ENCODE results near the gene CDH23. TPM values are rescaled to one million over a fixed set of nuclear protein-coding genes. Genes with fewer than 3 reads are reported as not detected.

The CDH23 gene
- total RNA-seq, 2 donors from 2014 or later = 28.5 to 58.7 TPM

DNA sequence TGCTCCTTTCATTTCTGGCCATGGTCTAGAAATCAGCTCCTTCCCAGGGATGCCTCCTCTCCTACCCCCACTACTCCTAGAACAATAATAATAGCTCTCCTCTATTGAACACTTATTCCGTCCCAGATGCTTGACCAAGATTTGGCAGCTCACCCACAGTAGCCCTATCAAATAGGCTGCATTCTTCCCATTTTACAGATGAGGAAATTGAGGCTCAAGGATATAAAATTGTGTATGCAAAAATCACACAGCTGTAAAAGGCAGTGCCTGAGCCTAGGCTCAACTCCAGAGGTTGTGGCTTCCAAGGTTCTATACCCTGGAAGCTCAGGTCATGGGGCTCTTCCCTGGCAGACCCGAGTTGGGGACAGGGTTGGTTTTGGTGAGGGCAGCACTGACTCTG lies 240.6 kb downstream of the CDH23 start:
- no peaks in the 10 kb centered on the region for H3K27me3 ChIP-seq
- no peak overlapping the region for H3K4me3 ChIP-seq
- DNase-seq (no peak), ATAC-seq (no peak)
- TF ChIP-seq POLR2A (IDR thresholded peaks at IDR 0.05) = no peak
- TF ChIP-seq, protein P1, sequence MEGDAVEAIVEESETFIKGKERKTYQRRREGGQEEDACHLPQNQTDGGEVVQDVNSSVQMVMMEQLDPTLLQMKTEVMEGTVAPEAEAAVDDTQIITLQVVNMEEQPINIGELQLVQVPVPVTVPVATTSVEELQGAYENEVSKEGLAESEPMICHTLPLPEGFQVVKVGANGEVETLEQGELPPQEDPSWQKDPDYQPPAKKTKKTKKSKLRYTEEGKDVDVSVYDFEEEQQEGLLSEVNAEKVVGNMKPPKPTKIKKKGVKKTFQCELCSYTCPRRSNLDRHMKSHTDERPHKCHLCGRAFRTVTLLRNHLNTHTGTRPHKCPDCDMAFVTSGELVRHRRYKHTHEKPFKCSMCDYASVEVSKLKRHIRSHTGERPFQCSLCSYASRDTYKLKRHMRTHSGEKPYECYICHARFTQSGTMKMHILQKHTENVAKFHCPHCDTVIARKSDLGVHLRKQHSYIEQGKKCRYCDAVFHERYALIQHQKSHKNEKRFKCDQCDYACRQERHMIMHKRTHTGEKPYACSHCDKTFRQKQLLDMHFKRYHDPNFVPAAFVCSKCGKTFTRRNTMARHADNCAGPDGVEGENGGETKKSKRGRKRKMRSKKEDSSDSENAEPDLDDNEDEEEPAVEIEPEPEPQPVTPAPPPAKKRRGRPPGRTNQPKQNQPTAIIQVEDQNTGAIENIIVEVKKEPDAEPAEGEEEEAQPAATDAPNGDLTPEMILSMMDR (IDR thresholded peaks at IDR 0.05) = no peak
- WGBS, 2 donors = 82 to 96% methylated on average over 2 of the region's 2 CpGs
- intact Hi-C loops (cut with DNase I) = no loop called here
- no peak overlapping the region for H3K27ac ChIP-seq
- H3K4me1 ChIP-seq = peaks cover 34% of the 10 kb centered on the region
- no peaks in the 10 kb centered on the region for H3K9me3 ChIP-seq
- no peaks in the 10 kb centered on the region for H3K36me3 ChIP-seq (replicated peaks in 1 of 2; ENCODE audit: insufficient read depth in 1 of 2, low read depth in 2 of 2)

- ATAC-seq (peak; percentile 14), DNase-seq (peak in 1 of 4 donors; percentile 66)
- Histone ChIP-seq H3K9me3 (no peaks in the 10 kb centered on the region), H3K4me3 (no peak overlapping the region), H3K27ac (peak overlapping the region in 1 of 4 donors; percentile 16), H3K27me3 (no peaks in the 10 kb centered on the region), H3K36me3 (replicated peaks in 1 of 2; ENCODE audit: insufficient read depth in 1 of 2, low read depth in 2 of 2) (no peaks in the 10 kb centered on the region), H3K4me1 (peaks cover 34% of the 10 kb centered on the region)
- intact Hi-C loops (cut with DNase I) = no loop called here
- TF ChIP-seq, protein P1 (IDR thresholded peaks at IDR 0.05) = no peak
- TF ChIP-seq POLR2A (IDR thresholded peaks at IDR 0.05) = no peak
- whole genome bisulfite sequencing, 2 donors = 56 to 79% methylated on average over 8 to 14 of the region's 14 CpGs
Observed at GRCh38 chr10:71638064-71638821, 241.5 kb downstream of the CDH23 start.

DNA sequence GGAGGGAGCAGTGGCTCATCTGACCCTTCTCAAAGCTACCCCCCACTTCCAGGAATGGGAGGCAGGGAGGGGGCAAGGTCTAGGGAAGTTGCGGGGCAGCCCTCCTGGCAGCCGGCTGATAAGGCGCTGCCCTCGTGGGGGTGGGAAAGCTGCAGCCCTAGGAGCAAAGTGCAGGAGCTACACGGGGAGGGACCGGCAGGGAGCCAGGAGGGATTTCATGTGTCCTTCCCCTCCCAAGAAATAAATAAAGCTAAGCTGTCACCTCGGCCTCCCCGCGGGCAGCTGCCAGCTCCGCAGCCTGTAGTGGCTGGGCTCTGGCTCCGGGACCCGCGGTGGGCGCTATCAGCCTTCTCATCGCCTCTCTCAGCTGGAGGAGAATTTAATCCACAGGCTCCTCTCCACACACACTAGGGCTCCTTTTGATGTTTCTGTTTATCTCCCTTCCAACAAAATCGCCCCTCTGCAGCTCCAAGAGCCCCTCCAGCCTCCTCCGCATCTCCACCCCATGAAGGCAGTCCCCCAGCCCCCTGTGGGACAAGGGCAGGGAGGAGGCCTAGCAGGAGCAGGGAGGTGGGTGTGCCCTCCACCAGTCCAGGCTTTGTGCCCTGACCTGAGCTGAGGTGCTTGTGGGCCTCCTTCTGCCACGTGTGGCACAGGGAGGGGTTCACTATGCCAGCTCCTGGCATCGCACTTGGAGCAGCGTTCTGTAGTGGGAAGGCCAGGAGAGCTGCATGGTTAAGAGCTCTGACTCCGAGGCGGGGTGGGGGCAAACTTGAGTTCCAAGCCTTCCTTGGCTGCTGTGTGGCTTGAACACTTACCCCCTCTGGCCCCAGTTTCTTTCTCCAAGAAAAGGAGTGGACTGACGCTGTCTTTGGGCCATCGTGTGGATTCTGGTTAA lies 242.4 kb downstream of the CDH23 start:
- H3K27ac ChIP-seq = peak overlapping the region in 1 of 4 donors; percentile 16
- DNase-seq = peak; percentile 34 to 76 (median 43)
- 42 to 48% methylated on average over 24 of the region's 24 CpGs for WGBS, 2 donors
- no peaks in the 10 kb centered on the region for H3K36me3 ChIP-seq (replicated peaks in 1 of 2; ENCODE audit: insufficient read depth in 1 of 2, low read depth in 2 of 2)
- H3K4me3 ChIP-seq = no peak overlapping the region
- TF ChIP-seq POLR2A (IDR thresholded peaks at IDR 0.05) = no peak
- TF ChIP-seq, protein P1 (IDR thresholded peaks at IDR 0.05) = no peak
- no peaks in the 10 kb centered on the region for H3K9me3 ChIP-seq
- ATAC-seq = peak; percentile 23
- H3K4me1 ChIP-seq = peaks cover 31% of the 10 kb centered on the region
- intact Hi-C loops (cut with DNase I) = no loop called here
- no peaks in the 10 kb centered on the region for H3K27me3 ChIP-seq

- Histone ChIP-seq H3K27me3 (no peaks in the 10 kb centered on the region), H3K4me1 (peaks cover 17% of the 10 kb centered on the region), H3K27ac (no peak overlapping the region), H3K36me3 (replicated peaks in 1 of 2; ENCODE audit: insufficient read depth in 1 of 2, low read depth in 2 of 2) (no peaks in the 10 kb centered on the region), H3K9me3 (no peaks in the 10 kb centered on the region), H3K4me3 (no peak overlapping the region)
- ATAC-seq (no peak), DNase-seq (no peak)
- WGBS, 2 donors = 81 to 84% methylated on average over 9 of the region's 9 CpGs
- intact Hi-C loops (cut with DNase I) = no loop called here
- TF ChIP-seq POLR2A (IDR thresholded peaks at IDR 0.05) = no peak
Observed at GRCh38 chr10:71640607-71641006, 243.9 kb downstream of the CDH23 start.

- H3K36me3 ChIP-seq (replicated peaks in 1 of 2; ENCODE audit: insufficient read depth in 1 of 2, low read depth in 2 of 2) = no peaks in the 10 kb centered on the region
- intact Hi-C loops (cut with DNase I) = no loop called here
- H3K9me3 ChIP-seq = no peaks in the 10 kb centered on the region
- peaks cover 14% of the 10 kb centered on the region for H3K4me1 ChIP-seq
- ATAC-seq (no peak), DNase-seq (no peak)
- H3K27me3 ChIP-seq = no peaks in the 10 kb centered on the region
- H3K27ac ChIP-seq = no peak overlapping the region
- 74 to 89% methylated on average over 5 to 7 of the region's 7 CpGs for WGBS, 2 donors
- TF ChIP-seq, protein P1 (IDR thresholded peaks at IDR 0.05) = no peak
- TF ChIP-seq POLR2A (IDR thresholded peaks at IDR 0.05) = no peak
- no peak overlapping the region for H3K4me3 ChIP-seq
Observed at GRCh38 chr10:71641449-71641848, 244.7 kb downstream of the CDH23 start.
